GM19463 (cell line): ENCODE data around the gene TMCC1.
"Not testable (repeated sequence)": the region's sequence is repeated elsewhere in the genome, so short reads cannot be mapped to it uniquely, and the experiment has no call there.

Experiments
- ATAC-seq: cut with Tn5 transposase; IDR thresholded peaks from one replicate; pipeline ENCODE4 v1.9.1; 2021; ENCODE audit warnings: mild to moderate bottlenecking, moderate library complexity; ENCODE audit not compliant: unreplicated experiment

The TMCC1 gene

GRCh38 chr3:129613367-129613740, 280.2 kb downstream of the TMCC1 start:
- ATAC-seq = no peak

- no peak for ATAC-seq
These were observed 280.8 kb downstream of the TMCC1 start for GRCh38 chr3:129612534-129613366.

- no peak for ATAC-seq
These were observed 281.5 kb downstream of the TMCC1 start for GRCh38 chr3:129611812-129612533.

- ATAC-seq = no peak
These were observed 282.1 kb downstream of the TMCC1 start for GRCh38 chr3:129611446-129611800.

GRCh38 chr3:129610794-129611445, 282.6 kb downstream of the TMCC1 start:
- ATAC-seq = not testable (repeated sequence)

GRCh38 chr3:129610276-129610675, 283.2 kb downstream of the TMCC1 start:
- no peak for ATAC-seq

- no peak for ATAC-seq
These were observed 283.8 kb downstream of the TMCC1 start for GRCh38 chr3:129609591-129610182.

- no peak for ATAC-seq
These were observed 284.4 kb downstream of the TMCC1 start for GRCh38 chr3:129608936-129609590.

GRCh38 chr3:129608087-129608935, 285.2 kb downstream of the TMCC1 start:
- ATAC-seq = no peak

GRCh38 chr3:129607391-129608068, 286.0 kb downstream of the TMCC1 start:
- no peak for ATAC-seq

- no peak for ATAC-seq
These were observed 286.7 kb downstream of the TMCC1 start, which contains the start of gene PLXND1 for GRCh38 chr3:129606636-129607390. Gene PLXND1 (minus strand): TSS chr3:129606676. CDS start chr3:129606639, 37 bp downstream.

GRCh38 chr3:129605922-129606635, 287.4 kb downstream of the TMCC1 start:
- no peak for ATAC-seq

GRCh38 chr3:129605203-129605921, 288.1 kb downstream of the TMCC1 start:
- ATAC-seq = no peak

GRCh38 chr3:129604767-129605166, 288.7 kb downstream of the TMCC1 start:
- no peak for ATAC-seq

- no peak for ATAC-seq
These were observed 289.3 kb downstream of the TMCC1 start for GRCh38 chr3:129603991-129604749.

GRCh38 chr3:129603561-129603942, 290.0 kb downstream of the TMCC1 start:
- no peak for ATAC-seq
